K562 (cell line): Measurements from ENCODE around the gene CEP70.

ENCODE experiments used
- EP300 ChIP-seq: IDR thresholded peaks from 2 replicates; pipeline ENCODE4 v1.6.1; 2012; ENCODE audit warnings: low read length, improper control_type of control experiment
- ESRRA ChIP-seq: fragments of 450-650 bp; IDR thresholded peaks from 2 replicates; pipeline ENCODE4 v1.6.1; 2014; ENCODE audit warnings: low read depth, mild to moderate bottlenecking, moderate library complexity, borderline replicate concordance
- GATA2 ChIP-seq: sonication (generic); formaldehyde crosslinking; IDR thresholded peaks from 2 replicates; pipeline ENCODE4 v1.4.0; 2020; ENCODE audit warnings: mild to moderate bottlenecking, missing genetic modification reagents
- ZNF197 ChIP-seq: fragments of 200-800 bp; sonication (Bioruptor generic); IDR thresholded peaks from 2 replicates; pipeline ENCODE4 v1.6.1; 2016; ENCODE audit warnings: low read depth, missing genetic modification characterization, missing compliant biosample characterization
- TF ChIP-seq, protein P1 (sequence below), 3 experiments: IDR thresholded peaks in 2 of 3; conservative IDR thresholded peaks in 1 of 3; 2 replicates each; pipeline ENCODE4 v1.5.1; 2011 to 2012; ENCODE audit warnings: low read length in 3 of 3, mild to moderate bottlenecking in 3 of 3, control low read depth in 2 of 3, improper control_type of control experiment in 1 of 3, inconsistent platforms in 1 of 3, low read depth in 1 of 3, mixed read lengths in 1 of 3, moderate library complexity in 1 of 3; ENCODE audit not compliant: insufficient read depth in 2 of 3
- TF ChIP-seq, protein P2 (sequence below), 2 experiments: IDR thresholded peaks; 2 replicates each; pipeline ENCODE4 v1.6.1; 2012; ENCODE audit warnings: improper control_type of control experiment in 2 of 2, low read depth in 2 of 2, low read length in 2 of 2, borderline replicate concordance in 1 of 2

DNA sequence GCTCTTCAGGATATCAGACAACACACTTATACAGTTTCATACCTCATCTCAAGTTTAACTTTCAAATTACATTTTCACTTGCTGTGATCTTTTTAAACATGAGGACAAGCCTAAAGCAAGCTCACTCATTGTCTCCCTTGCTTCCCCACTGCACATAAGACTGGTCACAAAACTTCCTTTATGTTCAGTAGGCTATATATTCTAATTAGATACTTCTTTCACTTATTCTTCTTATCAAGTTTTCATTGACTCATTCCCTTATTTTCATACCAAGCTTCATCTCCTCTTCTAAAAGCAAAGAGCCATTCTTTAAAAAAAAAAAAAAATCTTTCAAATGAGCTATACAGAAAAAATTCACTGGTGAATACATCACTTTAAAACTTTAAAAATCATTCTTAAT, 97.0 kb downstream of the CEP70 start:
- TF ChIP-seq EP300 (no peak), ESRRA (no peak), GATA2 (CRISPR knock-in tag) (no peak), ZNF197 (no peak)
- TF ChIP-seq, protein P1, sequence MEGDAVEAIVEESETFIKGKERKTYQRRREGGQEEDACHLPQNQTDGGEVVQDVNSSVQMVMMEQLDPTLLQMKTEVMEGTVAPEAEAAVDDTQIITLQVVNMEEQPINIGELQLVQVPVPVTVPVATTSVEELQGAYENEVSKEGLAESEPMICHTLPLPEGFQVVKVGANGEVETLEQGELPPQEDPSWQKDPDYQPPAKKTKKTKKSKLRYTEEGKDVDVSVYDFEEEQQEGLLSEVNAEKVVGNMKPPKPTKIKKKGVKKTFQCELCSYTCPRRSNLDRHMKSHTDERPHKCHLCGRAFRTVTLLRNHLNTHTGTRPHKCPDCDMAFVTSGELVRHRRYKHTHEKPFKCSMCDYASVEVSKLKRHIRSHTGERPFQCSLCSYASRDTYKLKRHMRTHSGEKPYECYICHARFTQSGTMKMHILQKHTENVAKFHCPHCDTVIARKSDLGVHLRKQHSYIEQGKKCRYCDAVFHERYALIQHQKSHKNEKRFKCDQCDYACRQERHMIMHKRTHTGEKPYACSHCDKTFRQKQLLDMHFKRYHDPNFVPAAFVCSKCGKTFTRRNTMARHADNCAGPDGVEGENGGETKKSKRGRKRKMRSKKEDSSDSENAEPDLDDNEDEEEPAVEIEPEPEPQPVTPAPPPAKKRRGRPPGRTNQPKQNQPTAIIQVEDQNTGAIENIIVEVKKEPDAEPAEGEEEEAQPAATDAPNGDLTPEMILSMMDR (IDR thresholded peaks at IDR 0.05 in 2 of 3, conservative IDR thresholded peaks at IDR 0.05 in 1 of 3; ENCODE audit: insufficient read depth in 2 of 3, low read depth in 1 of 3, low read length in 3 of 3): no peak
- TF ChIP-seq, protein P2, sequence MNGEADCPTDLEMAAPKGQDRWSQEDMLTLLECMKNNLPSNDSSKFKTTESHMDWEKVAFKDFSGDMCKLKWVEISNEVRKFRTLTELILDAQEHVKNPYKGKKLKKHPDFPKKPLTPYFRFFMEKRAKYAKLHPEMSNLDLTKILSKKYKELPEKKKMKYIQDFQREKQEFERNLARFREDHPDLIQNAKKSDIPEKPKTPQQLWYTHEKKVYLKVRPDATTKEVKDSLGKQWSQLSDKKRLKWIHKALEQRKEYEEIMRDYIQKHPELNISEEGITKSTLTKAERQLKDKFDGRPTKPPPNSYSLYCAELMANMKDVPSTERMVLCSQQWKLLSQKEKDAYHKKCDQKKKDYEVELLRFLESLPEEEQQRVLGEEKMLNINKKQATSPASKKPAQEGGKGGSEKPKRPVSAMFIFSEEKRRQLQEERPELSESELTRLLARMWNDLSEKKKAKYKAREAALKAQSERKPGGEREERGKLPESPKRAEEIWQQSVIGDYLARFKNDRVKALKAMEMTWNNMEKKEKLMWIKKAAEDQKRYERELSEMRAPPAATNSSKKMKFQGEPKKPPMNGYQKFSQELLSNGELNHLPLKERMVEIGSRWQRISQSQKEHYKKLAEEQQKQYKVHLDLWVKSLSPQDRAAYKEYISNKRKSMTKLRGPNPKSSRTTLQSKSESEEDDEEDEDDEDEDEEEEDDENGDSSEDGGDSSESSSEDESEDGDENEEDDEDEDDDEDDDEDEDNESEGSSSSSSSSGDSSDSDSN (IDR thresholded peaks at IDR 0.05; ENCODE audit: borderline replicate concordance in 1 of 2, low read depth in 2 of 2, low read length in 2 of 2): no peak
